Measurements from ENCODE around the gene PTPRN2.

Gene PTPRN2

DNA sequence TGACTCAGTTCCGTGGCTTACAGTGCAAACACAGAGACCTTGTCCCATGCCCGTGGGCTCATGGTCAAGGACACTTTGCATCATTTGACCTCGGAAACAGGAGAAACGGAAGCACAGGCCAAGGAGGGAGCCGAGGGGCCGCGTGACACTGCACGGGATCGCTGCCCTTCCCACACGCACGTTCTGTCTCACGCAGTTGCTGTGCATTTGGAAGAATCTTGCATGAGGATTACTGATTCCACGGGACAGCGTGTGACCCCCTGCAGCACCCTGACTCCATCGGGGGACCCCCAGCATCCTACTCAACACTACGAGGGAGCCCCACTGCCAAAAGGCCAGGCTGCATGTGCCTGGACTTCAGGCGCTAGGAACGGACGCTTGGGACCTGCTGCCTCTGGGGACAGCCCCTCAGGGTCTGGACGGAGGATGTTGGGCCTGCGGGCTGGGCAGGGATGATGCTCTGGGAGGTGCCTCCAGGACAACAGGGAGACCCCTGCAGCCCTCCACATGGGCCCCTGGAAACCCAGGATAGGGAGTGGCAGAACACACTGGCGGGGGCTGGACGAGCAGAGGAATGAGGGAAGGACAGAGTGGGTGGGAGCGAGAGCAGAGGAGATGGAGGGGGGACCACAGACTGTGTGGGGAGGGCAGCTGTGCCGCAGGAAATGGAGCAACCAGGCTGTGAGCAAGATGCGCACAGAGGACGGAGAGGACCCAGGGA is 1028.6 kb downstream of the PTPRN2 start:
- DNase-seq, result no peak

DNA sequence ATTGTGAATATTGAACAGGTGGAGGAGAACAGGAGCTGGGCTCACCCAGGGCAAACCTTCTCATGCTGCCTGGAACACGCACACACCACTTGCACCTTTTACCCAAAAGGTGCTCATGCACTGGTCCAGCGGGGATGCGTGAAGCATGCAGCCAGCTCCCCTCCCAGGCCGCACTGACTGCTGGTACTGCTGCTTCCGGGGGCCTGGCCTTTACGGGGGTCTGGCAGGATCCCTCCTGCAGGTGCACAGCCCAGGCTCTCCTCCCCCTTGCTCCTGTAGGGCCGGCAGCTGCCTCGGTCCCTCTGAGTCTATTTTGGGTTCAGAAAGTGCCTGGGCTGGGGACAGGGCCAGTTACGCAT is 1029.1 kb downstream of the PTPRN2 start:
- no peak for DNase-seq

DNA sequence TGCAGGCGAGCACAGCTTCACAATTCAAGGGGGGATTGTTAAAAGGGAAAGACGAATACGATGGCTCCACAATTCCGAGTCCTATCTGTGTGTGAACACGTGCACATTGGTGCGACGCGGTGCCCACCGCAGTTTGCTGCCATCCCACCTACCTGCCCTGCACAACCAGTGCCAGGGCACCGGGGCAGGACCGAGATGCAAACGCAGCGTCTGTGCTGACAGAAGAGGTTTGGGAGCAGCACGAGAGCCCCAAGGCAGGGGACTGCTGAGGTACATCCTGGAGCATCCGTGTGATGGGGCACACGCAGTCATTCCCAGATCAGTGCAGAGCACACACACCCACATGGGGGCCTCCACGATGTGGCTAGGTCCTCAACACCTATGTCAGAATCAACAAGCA is 1029.6 kb downstream of the PTPRN2 start:
- no peak for DNase-seq

DNA sequence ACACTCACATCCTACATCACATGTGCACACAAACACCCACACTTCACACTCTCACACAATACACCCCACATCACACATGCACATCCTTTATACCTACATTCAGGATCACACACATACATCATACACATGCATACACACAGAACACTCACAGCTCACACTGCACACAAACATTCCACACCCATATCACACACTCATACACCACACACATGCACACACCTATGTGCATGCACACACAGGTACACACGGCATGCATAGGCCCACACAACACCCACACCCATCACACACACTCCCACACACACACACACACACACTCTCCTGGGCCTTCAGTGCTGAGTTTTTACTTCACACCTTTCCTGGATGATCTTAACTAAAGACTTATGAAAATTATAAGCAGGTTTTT is 1030.4 kb downstream of the PTPRN2 start:
- DNase-seq, result no peak

DNA sequence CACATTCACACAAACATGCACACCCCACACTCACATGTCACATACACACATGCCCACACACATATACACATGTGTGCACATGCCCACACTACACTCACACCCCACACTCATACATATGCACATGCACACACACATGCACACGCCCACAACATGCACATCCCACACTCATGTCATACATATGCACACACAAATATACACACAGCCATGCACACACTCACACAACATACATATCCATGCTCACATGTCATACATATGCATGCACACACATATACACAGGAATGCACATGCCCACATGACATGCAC is 1031.0 kb downstream of the PTPRN2 start:
- DNase-seq, result no peak

DNA sequence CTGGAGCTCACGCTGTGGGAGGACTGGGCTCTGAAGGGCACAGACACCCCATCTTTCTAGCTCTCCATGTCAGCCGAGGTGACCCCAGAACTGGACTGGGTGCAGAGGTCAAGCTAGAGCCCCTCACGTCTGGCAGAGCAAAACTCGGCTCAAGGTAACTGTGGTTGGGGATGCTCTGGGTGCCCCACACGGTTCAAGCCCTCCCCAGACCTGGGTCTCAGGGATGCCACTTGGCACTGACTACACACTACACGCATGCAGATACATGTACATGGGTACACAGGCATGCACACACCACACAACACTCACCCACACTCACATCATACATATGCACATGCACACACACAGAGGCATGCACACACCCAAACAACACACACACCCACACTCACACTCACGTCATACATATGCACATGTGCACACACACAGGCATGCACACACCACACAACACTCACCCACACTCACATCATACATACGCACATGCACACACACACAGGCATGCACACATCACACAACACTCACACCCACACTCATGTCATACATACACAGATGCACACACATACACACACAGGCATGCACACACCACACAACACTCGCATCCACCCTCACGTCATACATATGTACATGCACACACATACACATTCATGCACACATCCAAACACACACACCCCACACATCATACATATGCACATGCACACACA is 1031.5 kb downstream of the PTPRN2 start:
- DNase-seq, result no peak

DNA sequence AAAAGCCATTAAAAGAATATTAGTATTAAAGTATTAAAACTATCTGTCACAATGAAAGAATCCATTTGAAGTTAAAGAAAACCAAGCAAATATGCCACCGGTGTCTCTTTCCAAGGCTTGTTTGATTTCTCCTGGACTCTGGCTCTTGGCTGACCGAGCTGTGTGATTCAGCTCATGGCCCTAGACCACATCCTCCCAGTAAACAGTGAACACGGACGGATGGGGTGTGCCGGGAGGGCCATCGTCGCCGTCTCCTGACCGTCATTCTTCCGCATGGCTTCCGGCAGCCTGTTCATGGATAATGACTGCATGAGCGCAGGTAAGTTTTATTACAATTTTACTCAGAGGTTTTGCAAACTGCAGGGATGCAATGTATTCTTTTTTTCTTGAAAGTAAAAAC is 1032.3 kb downstream of the PTPRN2 start:
- DNase-seq, result no peak

DNA sequence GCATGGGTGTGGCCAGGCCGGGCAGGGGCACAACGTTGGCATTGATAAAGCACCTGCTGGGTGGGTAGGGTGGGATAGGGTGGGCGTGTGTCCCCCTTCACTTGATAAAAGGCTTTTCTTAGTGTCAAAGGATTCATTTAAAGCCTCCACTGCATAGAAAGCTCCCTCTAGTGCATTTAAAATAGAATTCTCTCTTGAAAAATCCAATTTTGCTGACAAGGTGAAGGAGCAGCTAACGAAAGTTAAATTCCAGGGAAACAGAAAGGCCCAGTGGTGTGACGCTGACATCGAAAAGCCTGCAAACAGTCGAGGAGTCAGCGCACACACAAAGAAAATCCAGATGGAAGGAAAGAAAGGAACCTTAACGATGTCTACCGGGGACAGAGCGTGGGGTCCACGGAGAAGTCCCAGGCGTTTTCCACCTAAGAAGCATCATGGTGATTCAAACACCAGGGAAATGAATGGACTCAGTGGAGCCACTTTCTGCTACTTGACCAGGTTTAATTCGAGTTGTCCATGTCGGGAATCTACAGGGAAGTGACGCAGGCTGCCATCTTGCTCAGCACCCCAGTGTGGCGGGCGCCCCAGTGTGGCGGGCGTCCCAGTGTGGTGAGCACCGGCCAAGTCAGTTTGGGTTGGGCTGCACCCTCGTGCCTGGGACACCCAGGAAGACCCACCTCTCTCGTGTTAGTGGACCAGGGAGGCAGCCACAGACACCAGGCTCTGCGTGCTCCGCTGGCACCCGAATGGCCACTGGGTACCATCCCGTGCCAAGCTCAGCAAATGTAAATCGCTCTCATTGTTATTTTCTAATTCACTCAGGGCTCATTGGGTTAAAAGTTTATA is 1033.0 kb downstream of the PTPRN2 start:
- no peak for DNase-seq

DNA sequence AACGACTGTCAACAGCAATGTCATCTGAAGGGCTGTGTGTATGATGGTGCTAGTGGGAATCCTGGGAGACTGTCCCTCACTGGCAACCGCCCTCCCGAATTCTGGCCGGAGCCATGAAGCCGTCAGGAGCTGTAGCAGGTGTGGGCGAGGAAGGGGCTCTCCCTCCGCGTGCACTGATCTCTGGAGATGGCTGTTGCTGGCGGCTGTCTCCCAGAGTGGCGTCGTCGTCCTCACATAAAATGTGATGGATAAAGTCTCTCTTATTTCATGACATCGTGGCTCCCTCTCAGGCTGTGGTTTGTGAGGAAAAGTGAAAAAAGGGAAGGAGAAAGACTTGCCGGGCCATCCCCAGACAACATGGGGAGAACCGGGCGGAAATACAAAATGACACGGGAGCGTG is 1034.4 kb downstream of the PTPRN2 start:
- DNase-seq, result no peak

DNA sequence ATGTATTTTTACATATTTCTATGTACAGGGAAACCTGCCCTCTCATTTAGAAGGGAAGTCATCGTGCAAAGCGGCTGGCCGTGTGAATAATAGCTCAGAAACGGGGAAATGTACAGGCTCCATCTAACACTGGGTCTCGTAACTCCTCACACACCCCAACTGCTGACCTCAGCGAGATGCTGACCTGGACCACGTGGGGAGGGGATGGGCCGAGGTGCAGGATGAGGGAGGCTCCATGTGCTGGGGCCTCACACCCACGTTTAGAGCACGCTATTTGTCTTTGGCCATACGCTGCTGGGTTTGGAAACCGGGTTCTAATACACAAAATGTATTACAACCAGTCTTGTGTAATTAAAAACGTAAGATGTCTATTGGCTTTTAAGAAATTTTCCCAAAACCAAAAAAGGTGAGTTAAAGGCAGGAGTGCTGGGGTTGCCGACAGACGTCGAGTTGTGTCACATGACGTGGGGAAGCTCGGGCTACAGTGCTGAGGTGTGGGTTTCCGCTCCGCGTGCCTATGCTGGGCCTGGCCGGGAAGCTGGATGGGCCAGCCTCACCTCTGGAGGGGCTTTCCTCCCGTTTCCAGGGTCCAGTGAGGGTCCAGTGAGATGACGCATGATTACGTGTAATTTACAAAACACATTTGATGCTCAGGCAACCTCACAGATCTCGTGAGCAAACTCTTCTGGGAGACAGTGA is 1035.2 kb downstream of the PTPRN2 start:
- no peak for DNase-seq

DNA sequence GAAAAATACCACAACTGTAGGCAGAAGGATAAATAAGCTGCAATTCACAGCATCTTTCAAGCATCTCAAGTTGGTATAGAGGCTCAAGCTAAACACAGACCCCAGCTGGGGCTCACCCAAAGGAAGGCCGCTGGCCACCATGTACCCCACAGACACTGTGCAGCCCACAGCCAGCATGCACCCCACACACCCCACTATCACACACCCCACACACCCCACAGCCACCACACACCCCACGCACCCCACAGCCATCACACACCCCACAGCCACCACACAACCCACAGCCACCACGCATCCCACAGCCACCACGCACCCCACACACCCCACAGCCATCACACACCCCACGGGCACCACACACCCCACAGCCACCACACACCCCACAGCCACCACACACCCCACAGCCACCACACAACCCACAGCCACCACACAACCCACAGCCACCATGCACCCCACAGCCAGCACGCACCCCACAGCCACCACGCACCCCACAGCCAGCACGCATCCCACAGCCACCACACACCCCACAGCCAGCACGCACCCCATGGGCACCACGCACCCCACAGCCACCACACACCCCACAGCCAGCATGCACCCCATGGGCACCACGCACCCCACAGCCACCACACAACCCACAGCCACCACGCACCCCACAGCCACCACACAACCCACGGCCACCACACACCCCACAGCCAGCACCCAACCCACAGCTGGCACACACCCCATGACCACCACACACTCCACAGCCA is 1036.1 kb downstream of the PTPRN2 start:
- no peak for DNase-seq

DNA sequence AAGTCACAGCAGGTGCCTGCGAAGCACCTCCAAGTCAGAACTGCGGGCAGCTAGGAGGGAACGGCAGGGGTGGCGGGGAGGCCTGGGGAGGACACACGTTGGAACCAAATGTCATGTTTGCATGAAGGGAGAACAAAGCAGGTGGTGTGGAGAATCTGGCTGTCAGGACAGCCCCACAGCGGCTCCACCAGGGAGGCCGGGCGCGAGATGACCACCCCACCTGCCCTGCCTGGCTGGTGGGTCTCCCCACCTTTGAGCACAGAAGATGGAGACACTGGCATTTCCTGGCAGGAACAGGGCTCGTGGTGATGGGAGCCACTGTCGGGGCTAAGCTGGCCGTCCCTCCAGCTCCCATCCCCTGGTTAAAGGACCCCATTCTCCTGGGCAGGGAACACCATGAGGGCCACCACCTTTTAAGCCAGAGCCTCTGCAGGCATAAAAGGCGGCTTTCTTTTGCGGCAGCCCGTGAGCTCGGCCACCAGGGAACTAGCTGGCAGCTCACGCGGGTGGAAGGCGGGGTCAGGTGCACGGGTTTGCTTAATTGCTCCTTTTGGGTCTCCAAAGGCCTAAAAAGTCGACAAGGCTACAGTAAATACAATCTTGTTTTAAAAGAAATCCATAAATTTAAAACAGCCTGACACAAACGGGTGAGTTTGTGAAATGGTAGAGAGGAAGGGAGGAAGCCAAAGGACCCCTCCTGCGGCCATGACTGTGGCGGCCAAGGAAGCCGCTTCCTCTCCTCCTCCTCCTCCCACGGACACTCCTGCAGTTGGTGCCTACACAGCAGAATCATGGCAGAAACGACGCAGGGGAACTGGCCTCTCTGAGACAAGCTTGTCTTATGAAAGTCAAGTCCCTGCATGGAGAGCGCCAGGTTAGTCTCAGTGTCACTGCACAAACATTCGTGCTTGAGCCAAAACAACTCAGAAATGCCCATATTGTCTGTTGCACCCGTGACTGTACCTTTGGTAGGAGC is 1037.0 kb downstream of the PTPRN2 start:
- DNase-seq, result no peak

DNA sequence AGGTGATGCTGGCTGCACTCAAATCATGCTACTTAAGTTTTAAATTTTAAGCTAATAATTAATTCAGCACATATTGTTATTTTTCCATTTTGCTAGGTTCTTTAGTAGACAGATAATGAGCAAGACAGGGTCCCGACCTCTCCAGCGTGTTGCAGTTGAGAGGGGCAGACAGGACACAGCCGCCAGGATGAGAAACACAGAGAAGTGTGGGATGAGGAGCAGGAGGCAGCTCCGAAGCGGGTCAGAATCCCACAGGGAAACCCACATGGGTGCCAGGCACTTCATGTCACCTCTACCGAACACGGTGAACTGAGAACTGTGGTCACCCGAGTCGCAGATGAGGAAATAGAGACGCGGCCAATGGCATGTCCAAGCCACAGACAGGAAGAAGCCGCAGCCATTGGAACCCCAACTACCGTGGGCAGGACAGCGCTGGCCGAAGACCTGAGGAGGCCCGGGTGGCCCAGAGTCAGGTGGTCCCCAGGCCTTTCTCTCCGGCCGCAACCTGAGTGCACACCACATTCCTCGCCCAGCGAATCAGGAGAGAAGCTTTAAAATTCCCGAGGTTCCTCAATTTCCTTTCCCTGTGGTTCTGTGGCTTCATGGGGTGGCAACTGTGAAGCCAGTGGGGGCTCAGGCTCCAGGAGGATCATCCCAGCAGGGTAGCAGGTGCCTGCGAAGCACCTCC is 1037.9 kb downstream of the PTPRN2 start:
- DNase-seq, result no peak

DNA sequence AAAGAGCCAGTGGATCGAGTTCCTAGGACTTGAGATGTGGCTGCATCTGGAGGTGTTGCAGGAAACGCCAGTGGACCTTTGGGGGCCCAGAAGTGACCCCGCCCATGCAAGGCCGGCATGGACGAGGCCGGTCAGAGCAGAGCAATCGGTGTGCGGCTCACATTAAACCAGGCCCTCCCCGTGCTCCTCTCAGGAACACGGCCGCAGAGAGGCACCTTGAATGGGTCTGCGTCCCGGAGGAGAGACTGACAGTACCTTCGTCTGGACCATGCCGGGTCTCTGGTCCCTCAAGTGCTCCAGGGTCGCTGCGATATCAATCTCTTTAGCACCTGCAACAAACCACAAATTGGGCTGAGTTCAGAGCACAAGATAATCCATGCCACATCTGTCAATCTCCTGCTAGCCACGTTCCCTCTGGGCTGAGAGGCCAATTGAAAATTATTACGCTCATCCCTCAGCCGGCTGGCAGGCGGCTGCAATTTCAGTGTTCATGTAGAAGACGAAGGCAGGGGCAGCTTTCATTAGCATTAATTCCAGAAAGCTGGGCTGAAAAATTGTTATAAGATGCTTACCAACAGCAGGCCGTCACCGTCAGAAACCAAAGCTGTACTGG is 1038.8 kb downstream of the PTPRN2 start:
- no peak for DNase-seq

DNA sequence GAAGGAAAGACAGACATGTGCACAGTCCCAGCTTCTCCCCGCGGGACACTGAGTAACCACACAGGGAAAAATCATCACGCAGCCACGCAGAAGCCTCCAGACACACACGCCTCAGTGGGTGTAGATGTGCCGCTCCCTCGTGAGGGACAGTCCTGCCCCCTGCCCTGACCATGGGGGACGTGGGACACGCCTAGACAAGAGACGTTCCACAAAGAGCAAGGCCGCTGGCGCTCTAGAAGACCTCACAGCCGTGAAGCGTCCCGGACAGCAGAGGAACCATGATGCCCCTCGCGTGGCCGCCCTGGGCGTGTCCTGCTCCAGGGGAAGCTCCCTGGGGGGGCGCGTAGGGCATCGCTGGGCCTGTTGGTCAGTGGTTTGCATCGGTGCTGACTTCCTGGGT is 1040.0 kb downstream of the PTPRN2 start:
- DNase-seq, result no peak

DNA sequence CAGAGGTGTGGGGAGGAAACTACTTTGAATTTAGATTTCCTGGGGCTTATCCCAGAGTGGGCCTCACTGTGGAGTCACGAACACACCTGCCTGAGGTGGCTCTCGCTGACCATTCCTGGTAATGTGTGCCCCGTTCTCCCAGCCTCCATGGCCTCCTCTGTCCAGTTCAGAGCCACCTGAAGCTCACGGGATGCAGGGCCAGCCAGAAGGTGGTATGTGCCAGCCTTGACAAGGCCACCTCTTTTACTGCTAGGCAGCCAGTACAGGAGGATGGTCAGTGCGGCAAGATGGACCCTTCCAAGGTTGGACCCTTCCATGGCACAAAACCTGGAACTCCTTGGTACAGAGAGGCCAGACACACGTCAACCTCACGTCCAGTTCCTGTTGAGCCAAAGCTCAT is 1040.5 kb downstream of the PTPRN2 start:
- no peak for DNase-seq

DNA sequence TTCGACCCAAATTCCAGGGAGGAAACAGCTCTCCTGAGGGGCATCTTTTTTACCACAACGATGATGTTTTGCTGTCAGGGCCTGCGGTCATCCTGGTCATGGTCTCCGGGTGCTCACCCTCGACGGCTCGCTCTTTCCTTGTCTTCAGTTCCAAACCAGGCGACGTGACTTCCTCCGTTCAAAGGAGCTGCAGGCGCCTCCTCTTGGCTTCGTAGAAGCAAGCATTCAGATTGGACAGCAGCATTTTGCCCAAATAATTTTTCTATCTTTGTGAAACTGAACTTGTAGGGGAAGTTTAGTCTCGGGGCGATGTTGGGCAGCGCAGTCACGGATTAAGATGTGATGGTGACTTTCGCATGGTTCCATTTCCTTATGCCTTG is 1042.0 kb downstream of the PTPRN2 start:
- DNase-seq, result no peak

DNA sequence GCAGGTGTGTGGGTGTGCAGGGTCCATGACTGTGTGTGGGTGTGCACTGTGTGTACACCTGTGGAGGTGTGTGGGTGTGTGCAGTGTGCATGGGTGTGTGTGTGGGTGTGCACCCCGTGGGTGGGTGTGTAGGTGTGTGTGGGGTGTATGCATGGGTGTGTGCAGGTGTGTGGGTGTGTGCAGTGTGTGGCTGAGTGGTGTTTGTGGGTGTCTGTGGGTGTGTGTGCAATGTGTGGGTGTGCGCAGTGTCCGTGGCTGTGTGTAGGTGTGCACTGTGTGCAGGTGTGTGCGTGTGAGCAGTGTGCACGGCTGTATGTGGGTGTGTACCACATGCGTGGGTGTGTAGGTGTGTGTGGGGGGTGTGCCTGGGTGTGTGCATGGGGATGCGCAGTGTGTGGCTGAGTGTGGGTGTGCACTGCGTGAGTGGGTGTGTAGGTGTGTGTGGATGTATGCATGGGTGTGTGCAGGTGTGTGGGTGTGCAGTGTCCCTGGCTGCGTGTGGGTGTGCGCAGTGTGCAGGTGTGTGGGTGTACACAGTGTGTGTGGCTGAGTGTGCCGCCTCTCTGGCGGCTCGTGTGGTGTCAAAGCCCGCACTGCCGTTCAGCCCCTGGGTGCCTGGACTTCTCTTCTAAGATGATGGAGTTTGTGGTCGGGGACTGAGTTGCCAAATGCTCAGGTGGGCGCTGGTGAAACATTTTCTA is 1042.5 kb downstream of the PTPRN2 start:
- DNase-seq, result no peak

DNA sequence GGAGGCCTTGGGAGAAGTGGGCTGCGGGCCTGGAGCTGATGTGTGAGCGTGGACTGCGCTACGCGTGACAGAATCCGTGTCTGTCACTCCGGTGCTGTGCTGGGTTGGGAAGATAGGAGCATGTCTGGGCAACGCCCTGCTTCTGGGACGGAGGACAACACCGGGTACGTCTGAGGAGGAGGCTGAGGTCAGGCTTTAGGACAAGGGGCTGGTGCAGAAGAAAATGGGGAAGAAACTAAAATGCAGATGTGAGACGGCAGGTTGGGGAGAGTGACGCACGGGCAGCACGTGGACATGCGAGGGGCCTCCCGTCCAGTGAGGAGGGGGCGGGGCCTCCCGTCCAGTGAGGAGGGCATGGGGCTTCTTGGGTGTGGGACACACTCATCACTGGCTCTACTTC is 1043.4 kb downstream of the PTPRN2 start:
- DNase-seq, result no peak

DNA sequence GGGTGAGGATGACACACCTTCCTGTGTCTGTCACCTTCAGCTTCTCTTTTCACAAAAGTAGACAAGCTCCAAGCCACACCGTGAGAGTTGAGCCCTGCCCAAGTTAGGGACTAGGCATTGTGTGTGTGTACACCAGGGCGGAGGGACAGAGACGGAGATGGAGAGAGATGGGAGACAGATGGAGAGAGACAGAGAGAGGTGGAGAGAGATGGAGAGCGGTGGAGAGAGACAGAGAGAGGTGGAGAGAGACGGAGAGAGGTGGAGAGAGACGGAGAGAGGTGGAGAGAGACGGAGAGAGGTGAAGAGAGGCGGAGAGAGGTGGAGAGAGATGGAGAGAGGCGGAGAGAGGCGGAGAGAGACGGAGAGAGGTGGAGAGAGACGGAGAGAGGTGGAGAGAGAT is 1043.8 kb downstream of the PTPRN2 start:
- DNase-seq, result no peak
